ENCODE measurements around the gene NALCN. TPM values are rescaled to one million over a fixed set of nuclear protein-coding genes. Genes with fewer than 3 reads are reported as not detected.
"Not testable (repeated sequence)": the region's sequence is repeated elsewhere in the genome, so short reads cannot be mapped to it uniquely, and the experiment has no call there.

Gene NALCN
- total RNA-seq, 2 donors from 2014 or later, result not detected

DNA sequence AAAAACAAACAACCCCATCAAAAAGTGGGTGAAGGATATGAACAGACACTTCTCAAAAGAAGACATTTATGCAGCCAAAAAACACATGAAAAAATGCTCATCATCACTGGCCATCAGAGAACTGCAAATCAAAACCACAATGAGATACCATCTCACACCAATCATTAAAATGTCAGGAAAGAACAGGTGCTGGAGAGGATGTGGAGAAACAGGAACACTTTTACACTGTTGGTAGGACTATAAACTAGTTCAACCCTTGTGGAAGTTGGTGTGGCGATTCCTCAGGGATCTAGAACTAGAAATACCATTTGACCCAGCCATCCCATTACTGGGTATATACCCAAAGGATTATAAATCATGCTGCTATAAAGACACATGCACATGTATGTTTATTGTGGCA lies 102.8 kb downstream of the NALCN start:
- DNase-seq (ENCODE audit: low spot score in 2 of 2); H3K27ac Mint-ChIP-seq; ATAC-seq; H3K36me3 Mint-ChIP-seq; H3K9me3 Mint-ChIP-seq: not testable (repeated sequence)

DNA sequence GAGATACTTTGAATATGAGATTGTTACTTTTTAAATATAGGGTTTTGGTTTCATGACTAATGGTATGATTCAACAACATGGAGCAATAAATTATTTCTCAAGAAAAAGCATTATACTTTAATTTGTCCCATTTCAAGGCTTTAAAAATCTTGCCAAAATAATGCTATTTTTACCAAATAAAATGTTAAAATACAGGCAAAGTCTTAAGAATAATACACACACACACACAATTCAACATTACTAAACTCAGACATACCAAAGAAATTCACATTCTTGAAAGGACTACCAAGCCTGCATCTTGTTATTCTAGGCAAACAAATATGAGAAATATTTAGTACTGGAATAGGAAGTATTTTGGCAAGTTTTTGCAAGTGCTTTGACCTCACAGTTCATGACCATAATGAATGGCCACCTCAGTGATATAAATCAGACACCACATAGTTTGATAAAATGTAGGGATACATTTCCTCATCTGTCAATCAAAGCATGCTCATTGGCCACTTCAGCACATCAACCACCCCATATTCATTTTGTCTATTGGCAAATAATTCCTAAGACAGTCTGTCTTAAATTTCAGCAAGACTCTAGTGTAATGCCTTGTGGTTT lies 107.2 kb downstream of the NALCN start:
- H3K9me3 Mint-ChIP-seq, result peaks cover 6 to 7% of the 10 kb centered on the region in 2 donors
- ATAC-seq, result no peak
- DNase-seq (ENCODE audit: low spot score in 2 of 2), result no peak
- H3K36me3 Mint-ChIP-seq, result peaks cover 0 to 4% of the 10 kb centered on the region in 2 donors
- no peak overlapping the region for H3K27ac Mint-ChIP-seq

DNA sequence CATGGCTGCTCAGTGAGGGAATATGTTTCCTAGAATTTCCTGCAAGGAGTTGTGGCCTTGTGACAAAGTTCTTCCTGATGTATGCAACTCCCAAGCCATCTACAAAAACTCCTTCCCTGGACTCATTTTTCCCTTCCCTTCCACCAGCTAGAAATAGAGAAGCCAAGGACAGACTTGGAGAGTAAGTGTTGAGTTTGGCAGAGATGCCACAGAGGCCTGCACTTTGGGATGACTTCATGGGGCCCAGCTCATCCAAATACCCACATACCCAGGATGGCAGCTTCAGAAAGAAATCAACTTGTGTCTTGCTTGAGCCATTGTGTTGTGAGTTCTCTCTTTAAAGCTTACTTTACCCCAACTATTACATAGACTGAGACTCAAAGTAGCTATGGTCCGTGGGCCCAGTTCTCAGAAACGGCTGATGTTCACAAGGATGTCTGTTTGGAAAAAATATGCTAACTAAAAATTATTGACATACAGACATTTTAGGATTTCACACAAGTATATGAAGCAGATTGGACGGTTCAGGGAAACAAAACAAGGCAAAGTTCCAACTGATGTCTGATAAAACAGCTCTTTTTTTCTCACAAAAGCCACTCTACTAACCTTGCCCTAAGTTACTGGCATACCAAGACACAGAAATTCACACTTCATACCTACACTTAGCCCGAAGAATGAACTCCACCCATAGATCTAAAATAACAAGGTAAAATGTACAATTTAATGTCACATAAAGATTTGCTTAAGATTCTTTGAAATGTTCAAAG lies 107.9 kb downstream of the NALCN start:
- H3K27ac Mint-ChIP-seq, result no peak overlapping the region
- peaks cover 6 to 7% of the 10 kb centered on the region in 2 donors for H3K9me3 Mint-ChIP-seq
- DNase-seq (ENCODE audit: low spot score in 2 of 2) (no peak), ATAC-seq (no peak)
- H3K36me3 Mint-ChIP-seq, result peaks cover 0 to under 1% of the 10 kb centered on the region in 2 donors

DNA sequence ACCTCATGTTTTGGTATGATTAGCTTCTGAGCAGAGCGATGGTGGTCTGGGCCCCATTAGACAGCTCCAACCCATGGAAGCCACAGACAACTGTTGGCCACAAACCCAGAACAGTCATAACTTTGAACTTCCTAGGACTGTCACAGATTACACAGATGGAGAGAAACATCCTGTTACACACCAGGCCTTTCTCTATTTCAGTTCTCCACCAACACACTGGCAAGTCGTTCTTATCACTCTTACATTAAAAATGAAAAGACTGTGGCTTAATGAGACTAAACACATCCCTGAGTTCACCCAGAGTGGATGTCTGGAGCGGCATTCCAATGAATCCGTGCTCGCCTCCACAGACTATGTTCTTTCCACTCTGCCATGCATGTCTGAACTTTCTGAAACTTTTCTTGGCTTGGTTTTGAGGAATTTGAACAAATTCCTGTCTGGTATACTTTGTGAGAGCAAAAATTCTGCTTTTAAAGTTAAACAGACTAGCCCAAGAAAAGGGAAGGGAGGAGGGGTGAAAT lies 109.1 kb downstream of the NALCN start:
- Mint-ChIP-seq H3K36me3 (no peaks in the 10 kb centered on the region), H3K27ac (no peak overlapping the region), H3K9me3 (peaks cover 6 to 7% of the 10 kb centered on the region in 2 donors)
- ATAC-seq (no peak), DNase-seq (ENCODE audit: low spot score in 2 of 2) (no peak)

DNA sequence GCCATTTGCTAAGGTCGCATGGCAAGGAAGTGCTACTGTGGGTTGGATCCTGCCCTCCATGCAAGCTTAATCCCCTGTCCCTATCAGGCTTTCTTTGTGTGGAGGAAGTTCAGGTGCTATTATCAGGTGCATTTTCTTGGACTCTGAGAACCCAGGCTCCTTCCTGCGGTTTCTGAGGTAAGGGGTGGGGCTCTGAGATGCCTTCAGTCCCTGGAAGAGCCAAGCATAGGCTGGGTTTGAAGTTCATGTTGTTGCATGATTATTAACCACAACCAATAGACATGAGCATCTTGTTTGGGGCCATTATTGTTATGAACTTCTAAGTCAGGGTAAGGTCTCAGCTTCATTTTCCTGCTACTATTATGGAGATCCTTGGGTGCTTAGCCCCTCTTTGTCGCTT lies 109.5 kb downstream of the NALCN start:
- Mint-ChIP-seq H3K27ac (no peak overlapping the region), H3K9me3 (peaks cover 6 to 7% of the 10 kb centered on the region in 2 donors), H3K36me3 (no peaks in the 10 kb centered on the region)
- DNase-seq (ENCODE audit: low spot score in 2 of 2) (no peak), ATAC-seq (no peak)

DNA sequence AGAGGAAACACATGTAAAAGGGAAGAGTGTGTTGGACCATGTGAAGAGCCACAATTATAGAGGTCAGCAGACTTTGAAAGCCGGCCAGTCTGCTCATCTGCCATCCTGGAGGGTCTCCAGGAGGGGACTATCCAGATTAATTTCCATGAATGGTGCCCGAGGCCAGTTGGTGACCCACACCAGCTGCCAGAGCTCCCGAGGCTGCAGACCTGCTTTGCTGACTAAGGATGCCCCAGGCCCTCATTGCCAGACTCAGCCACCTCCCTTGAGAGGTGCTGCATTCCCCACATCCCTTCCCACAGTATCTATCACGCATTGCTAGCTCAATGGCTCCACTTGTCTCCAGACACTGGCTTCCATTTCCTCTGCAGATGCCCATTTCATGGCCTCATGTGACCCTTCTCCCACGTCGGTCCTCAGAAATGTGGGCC lies 110.3 kb downstream of the NALCN start:
- H3K36me3 Mint-ChIP-seq, result no peaks in the 10 kb centered on the region
- H3K9me3 Mint-ChIP-seq, result peaks cover 6 to 7% of the 10 kb centered on the region in 2 donors
- H3K27ac Mint-ChIP-seq, result no peak overlapping the region
- ATAC-seq (no peak), DNase-seq (ENCODE audit: low spot score in 2 of 2) (no peak)

DNA sequence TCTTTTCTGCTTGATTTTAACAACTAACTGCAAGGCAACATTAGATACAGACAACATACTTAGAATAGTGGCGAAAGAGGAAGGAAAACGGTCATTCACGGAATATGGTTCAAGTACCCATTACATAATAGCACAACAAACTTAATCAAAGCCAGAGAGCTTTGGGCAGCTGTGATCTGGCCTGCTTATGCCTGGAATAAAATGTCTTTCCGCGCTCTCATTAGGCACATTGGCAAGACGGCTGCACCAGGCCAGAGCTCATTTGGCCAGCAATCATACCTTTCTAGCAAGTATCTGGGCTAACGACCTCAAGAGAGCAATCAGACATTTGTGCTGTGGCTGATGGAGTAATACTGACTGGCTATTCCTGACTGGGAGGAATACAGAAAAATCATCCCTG lies 112.8 kb downstream of the NALCN start:
- ATAC-seq (no peak), DNase-seq (ENCODE audit: low spot score in 2 of 2) (no peak)
- Mint-ChIP-seq H3K9me3 (peaks cover 0 to 3% of the 10 kb centered on the region in 2 donors), H3K27ac (no peak overlapping the region), H3K36me3 (no peaks in the 10 kb centered on the region)

DNA sequence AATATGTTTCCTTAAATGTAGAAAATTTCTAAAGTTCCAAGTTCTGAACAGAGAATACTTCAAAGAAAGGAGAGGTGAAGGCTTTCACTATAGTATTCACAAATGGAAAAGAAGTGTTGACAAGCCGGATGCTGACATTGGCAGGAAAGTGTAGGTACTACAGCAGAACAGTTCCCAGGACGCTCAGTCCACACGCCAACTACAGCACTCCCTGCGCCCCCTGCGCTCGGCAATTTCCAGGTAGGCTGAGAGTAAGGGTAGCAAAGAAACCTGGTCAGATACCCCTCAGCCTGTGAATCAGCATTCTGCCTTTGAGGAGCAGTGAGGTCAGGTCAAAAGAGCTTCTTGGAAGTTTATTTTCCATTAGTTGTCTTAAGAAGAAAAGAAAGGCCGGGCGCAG lies 115.3 kb downstream of the NALCN start:
- Mint-ChIP-seq H3K36me3 (no peaks in the 10 kb centered on the region), H3K27ac (no peak overlapping the region), H3K9me3 (peaks cover 0 to 4% of the 10 kb centered on the region in 2 donors)
- DNase-seq (ENCODE audit: low spot score in 2 of 2), result no peak
- no peak for ATAC-seq

DNA sequence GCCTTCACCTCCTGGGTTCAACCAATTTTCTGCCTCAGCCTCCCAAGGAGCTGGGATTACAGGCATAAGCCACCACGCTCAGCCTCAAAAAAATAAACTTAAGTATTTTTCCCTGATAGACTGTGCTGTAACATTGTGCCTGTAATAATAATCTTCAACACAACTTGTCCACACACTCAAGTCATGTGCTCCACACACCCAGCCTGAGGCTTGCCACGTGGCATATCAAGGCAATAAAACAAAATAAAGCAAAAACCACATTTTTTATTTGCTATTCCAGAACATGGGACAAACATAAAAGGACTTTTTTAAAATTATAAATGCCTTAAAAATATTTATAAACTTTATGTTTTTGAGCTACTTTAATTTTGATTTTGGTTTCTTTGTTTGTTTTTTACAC lies 115.8 kb downstream of the NALCN start:
- ATAC-seq, result no peak
- no peaks in the 10 kb centered on the region for H3K36me3 Mint-ChIP-seq
- peaks cover 0 to 4% of the 10 kb centered on the region in 2 donors for H3K9me3 Mint-ChIP-seq
- no peak overlapping the region for H3K27ac Mint-ChIP-seq
- no peak for DNase-seq (ENCODE audit: low spot score in 2 of 2)

DNA sequence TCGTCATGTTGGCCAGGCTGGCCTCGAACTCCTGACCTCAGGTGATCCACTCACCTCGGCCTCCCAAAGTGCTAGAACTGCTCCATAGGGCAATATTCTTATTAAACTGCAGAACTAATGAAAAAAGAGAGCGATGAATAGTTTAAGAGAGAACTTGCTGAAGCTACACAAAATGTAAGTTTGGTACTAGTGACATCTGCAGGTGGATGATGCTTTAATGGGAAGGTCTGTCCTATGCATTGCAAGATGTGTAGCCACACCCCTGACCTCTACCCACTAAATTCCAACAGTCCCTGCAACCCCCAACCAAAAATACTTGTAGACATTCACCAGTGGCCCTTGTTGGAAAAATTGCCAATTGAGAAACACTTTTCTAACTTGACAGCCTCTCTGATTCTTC lies 117.8 kb downstream of the NALCN start:
- H3K36me3 Mint-ChIP-seq, result no peaks in the 10 kb centered on the region
- H3K27ac Mint-ChIP-seq, result no peak overlapping the region
- DNase-seq (ENCODE audit: low spot score in 2 of 2) (no peak), ATAC-seq (no peak)
- H3K9me3 Mint-ChIP-seq, result peaks cover 0 to 4% of the 10 kb centered on the region in 2 donors

DNA sequence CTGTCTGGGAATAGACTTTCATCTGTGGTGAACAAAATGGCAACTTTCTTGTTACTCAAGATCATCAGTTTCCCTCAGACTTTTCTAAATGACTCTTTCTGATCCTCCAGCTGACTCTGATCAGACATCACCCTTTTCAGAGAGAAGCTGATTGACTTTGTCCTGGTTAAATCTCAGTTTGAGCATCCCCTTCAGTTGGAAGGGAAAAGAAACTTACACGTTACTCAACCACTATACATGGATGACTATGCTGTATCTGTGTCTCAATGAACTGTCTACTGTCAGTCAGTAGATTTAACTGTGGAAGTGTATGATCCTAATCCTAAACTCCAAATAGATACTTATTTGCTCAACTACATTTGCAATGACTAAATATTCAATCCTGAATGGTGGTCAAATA lies 118.5 kb downstream of the NALCN start:
- no peak for ATAC-seq
- DNase-seq (ENCODE audit: low spot score in 2 of 2), result no peak
- peaks cover 0 to 4% of the 10 kb centered on the region in 2 donors for H3K9me3 Mint-ChIP-seq
- H3K36me3 Mint-ChIP-seq, result no peaks in the 10 kb centered on the region
- H3K27ac Mint-ChIP-seq, result no peak overlapping the region

DNA sequence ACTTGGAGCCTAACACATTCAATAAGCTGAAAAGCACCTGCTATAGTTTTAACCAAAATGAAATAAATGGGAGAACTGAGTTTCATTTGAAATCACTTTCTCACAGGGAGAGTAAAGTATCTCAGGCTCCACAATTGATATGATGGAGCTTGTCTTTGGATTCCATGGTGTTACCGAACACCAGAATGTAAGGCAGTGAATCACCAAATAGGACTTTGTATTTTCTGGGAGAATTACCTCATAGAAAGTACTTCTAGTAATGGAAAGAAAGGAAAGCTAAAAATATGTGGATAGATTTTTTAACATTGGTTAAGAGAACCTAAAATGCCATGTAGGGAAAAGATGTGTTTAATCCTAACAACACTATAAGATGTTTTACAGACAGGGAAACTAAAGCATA lies 123.6 kb downstream of the NALCN start:
- Mint-ChIP-seq H3K27ac (no peak overlapping the region), H3K9me3 (peaks cover 0 to 4% of the 10 kb centered on the region in 2 donors)
- no peak for ATAC-seq

DNA sequence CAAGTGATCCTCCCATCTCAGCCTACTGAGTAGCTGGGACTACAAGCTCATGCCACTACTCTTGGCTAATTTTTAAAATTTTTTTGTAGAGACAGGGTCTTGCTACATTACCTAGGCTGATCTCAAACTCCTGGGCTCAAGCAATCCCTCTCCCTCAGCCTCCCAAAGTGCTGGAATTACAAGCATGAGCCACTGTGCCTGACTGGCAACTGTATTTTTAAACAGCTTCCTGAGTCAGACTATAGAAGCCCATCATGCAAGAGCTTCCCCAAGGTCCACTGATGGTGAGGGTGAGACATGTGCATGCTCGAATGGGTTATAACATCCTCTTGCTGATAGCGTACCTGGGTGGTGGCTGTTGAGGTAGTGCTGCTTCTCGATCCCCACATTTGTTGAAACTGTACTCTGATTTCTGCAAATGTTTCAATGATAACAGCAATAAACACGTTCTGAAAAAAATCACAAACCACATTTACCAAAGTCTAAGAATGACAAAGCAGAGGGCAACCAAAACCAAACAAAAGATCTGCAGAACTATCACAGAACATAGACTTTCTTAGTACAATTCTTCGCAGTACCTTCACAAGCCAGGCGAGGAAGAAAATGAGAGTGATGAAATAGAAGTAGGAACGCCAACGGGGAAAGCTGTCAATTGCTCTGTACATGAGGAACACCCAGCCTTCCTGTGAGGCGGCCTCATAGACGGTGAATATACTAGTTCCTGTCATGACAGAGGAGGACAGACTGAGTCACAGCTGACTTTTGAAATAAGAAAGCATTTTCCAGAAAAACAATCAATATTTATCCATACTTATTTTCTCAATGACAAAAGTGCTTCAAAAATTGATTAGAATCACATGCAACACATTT lies 124.4 kb downstream of the NALCN start:
- ATAC-seq, result no peak
- DNase-seq (ENCODE audit: low spot score in 2 of 2), result no peak
- H3K27ac Mint-ChIP-seq, result no peak overlapping the region
- H3K9me3 Mint-ChIP-seq, result peaks cover 0 to 3% of the 10 kb centered on the region in 2 donors
- H3K36me3 Mint-ChIP-seq, result no peaks in the 10 kb centered on the region

More for the DNA sequence above, 123.6 kb downstream of the NALCN start:
- H3K36me3 Mint-ChIP-seq, result no peaks in the 10 kb centered on the region
- no peak for DNase-seq (ENCODE audit: low spot score in 2 of 2)

DNA sequence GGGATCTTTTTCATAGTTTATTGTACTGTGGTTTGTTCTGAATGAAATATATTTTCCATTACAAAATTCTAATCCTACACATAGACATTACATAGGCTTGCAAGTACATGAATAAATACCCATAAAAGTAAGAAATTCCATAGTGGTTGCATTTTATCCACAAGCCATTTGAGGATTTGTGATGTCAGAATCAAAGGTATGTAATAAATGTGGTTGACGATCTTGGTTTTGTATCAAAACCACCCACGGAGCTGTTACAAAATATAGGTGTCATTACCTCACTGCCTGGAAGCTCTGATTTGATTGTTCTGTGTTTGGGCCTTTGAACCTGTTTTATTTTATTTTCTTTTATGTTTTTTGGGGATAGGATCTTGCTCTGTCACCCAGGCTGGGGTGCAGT lies 125.1 kb downstream of the NALCN start:
- Mint-ChIP-seq H3K9me3 (no peaks in the 10 kb centered on the region), H3K27ac (no peak overlapping the region), H3K36me3 (no peaks in the 10 kb centered on the region)
- no peak for DNase-seq (ENCODE audit: low spot score in 2 of 2)
- no peak for ATAC-seq

DNA sequence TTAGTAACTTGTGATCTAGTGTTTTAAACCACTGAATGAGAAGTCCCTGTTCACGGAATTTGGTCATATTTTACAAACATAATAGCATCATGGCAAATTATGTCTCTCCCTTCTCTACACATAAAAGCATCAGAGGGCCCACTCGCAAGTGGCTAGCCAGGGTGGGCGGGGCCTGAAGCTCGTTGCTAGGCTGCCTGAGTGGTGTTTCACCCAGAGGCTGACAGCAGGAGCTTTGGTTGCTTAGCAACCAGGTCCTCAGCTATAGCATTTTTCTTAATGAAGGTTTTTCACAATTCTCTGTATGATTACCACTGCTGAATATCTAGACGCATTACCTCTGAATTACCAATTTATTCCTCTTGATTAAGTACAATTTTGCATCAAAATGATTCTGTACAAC lies 126.5 kb downstream of the NALCN start:
- H3K9me3 Mint-ChIP-seq, result no peaks in the 10 kb centered on the region
- H3K36me3 Mint-ChIP-seq, result no peaks in the 10 kb centered on the region
- H3K27ac Mint-ChIP-seq, result no peak overlapping the region
- ATAC-seq, result no peak
- no peak for DNase-seq (ENCODE audit: low spot score in 2 of 2)

DNA sequence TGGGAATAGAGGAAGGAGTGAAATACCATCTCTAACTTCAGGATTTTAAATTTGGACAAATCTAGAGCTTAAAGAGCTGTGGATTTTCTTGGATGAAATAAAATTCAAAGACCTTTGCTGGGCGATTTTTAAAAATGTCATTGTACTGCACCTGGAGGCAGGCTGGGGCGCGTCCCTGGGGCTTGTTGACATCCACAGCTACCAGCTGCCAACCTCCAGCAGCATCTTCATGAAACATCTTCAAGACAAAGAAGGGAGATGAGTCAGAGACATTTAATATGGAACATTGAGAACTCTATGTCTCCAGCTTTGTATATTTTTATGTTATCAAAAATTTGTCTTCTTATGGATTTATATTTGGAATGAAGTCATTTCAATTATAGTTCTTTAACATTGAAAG lies 132.5 kb downstream of the NALCN start:
- no peak for DNase-seq (ENCODE audit: low spot score in 2 of 2)
- H3K36me3 Mint-ChIP-seq, result no peaks in the 10 kb centered on the region
- H3K27ac Mint-ChIP-seq, result no peak overlapping the region

DNA sequence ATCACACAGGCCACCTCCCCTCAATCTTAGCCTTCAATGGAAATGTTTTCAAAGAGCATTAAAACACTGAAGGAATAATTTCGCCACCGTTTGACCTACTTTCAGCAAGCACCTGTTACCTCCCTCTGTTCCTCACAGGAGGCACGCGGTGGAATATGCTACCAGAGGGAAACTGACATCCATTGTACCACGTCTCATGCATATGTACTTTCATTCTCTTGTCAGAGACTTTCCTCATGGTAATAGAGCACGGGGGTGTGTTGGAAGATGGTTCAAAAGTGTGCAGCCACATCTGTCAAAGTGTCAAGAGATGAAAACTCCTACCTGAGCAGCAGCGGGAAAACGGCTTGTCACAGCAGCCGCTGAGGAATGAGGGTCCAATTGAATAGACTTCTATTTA lies 143.4 kb downstream of the NALCN start:
- no peak for DNase-seq (ENCODE audit: low spot score in 2 of 2)
- H3K27ac Mint-ChIP-seq, result no peak overlapping the region
- no peak for ATAC-seq
- no peaks in the 10 kb centered on the region for H3K9me3 Mint-ChIP-seq
- H3K36me3 Mint-ChIP-seq, result no peaks in the 10 kb centered on the region

More for the DNA sequence above, 132.5 kb downstream of the NALCN start:
- no peak for ATAC-seq
- no peaks in the 10 kb centered on the region for H3K9me3 Mint-ChIP-seq
